HG03108 (cell line): ENCODE data around the gene SULT1A2.
"Not testable (repeated sequence)": the region's sequence is repeated elsewhere in the genome, so short reads cannot be mapped to it uniquely, and the experiment has no call there.

Experiments
- ATAC-seq: cut with Tn5 transposase; IDR thresholded peaks from one replicate; pipeline ENCODE4 v1.9.1; 2021; ENCODE audit warnings: moderate library complexity; ENCODE audit not compliant: unreplicated experiment

The SULT1A2 gene

GRCh38 chr16:28596840-28597691 lies at the start of gene SULT1A2:
TSS of gene SULT1A2 (minus strand) at chr16:28597050. CDS start at chr16:28595930, 1,120 bp downstream.
- no peak for ATAC-seq

GRCh38 chr16:28639959-28640358 lies 43.1 kb upstream of the SULT1A2 start:
- ATAC-seq, result not testable (repeated sequence)

- ATAC-seq, result not testable (repeated sequence)
These were observed 41.5 kb upstream of the SULT1A2 start for GRCh38 chr16:28638359-28638758.

GRCh38 chr16:28637765-28638164 lies 40.9 kb upstream of the SULT1A2 start, which contains the start of gene NPIPB8:
TSS of gene NPIPB8 (plus strand) at chr16:28638065. CDS start at chr16:28638361, 296 bp downstream.
- not testable (repeated sequence) for ATAC-seq

- ATAC-seq, result not testable (repeated sequence)
These were observed 39.4 kb upstream of the SULT1A2 start for GRCh38 chr16:28636093-28636823.

GRCh38 chr16:28630905-28631304 lies 34.1 kb upstream of the SULT1A2 start:
- ATAC-seq, result not testable (repeated sequence)

- no peak for ATAC-seq
These were observed 26.4 kb upstream of the SULT1A2 start for GRCh38 chr16:28623172-28623711.

- not testable (repeated sequence) for ATAC-seq
These were observed 25.8 kb upstream of the SULT1A2 start for GRCh38 chr16:28622532-28623171.

- ATAC-seq, result no peak
These were observed 24.8 kb upstream of the SULT1A2 start for GRCh38 chr16:28621481-28622155.

- not testable (repeated sequence) for ATAC-seq
These were observed 23.5 kb upstream of the SULT1A2 start for GRCh38 chr16:28620316-28620715.

- ATAC-seq, result no peak
These were observed 21.0 kb upstream of the SULT1A2 start for GRCh38 chr16:28617874-28618273.

GRCh38 chr16:28616636-28617035 lies 19.8 kb upstream of the SULT1A2 start:
- ATAC-seq, result no peak

- ATAC-seq, result not testable (repeated sequence)
These were observed 19.4 kb upstream of the SULT1A2 start for GRCh38 chr16:28616224-28616577.

GRCh38 chr16:28615486-28616223 lies 18.8 kb upstream of the SULT1A2 start:
- ATAC-seq, result not testable (repeated sequence)

- not testable (repeated sequence) for ATAC-seq
These were observed 17.7 kb upstream of the SULT1A2 start for GRCh38 chr16:28614561-28614960.

GRCh38 chr16:28613912-28614311 lies 17.1 kb upstream of the SULT1A2 start:
- ATAC-seq, result not testable (repeated sequence)

- ATAC-seq, result peak; percentile 65
These were observed 15.8 kb upstream of the SULT1A2 start for GRCh38 chr16:28612359-28613280.

GRCh38 chr16:28610595-28611191 lies 13.8 kb upstream of the SULT1A2 start:
- no peak for ATAC-seq
